ENCODE data around the gene POC1B. TPM values are rescaled to one million over a fixed set of nuclear protein-coding genes. Genes with fewer than 3 reads are reported as not detected.

Gene POC1B
- total RNA-seq, 4 donors from 2014 or later, result 22.7 to 38.7 (median 25.1) TPM

DNA sequence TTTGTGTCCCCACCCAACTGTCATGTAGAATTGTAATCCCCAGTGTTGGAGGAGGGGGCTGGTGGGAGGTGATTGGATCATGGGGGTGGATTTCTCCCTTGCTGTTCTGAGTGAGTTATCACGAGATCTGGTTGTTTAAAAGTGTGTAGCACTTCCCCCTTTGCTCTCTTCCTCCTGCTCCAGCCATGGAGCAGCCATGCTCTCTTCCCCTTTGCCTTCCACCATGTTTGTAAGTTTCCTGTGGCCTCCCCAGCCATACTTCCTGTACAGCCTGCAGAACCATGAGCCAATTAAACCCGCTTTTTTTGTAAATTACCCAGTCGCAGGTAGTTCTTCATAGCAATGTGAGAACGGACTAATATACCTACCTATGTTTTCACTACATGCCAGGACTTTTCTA is 2.6 kb upstream of the POC1B start:
- WGBS, 2 donors, result 69 to 76% methylated on average over 4 of the region's 4 CpGs

GRCh38 chr12:89525305-89525823 is 483 bp downstream of the POC1B start:
- Histone ChIP-seq H3K9me3 (no peaks in the 10 kb centered on the region), H3K4me3 (peak overlapping the region; percentile 79 to 98 (median 88)), H3K36me3 (no peaks in the 10 kb centered on the region), H3K27me3 (no peaks in the 10 kb centered on the region), H3K27ac (peak overlapping the region; percentile 71 to 95 (median 92)), H3K4me1 (peaks cover 0 to 57% (median 26%) of the 10 kb centered on the region in 4 donors)
- WGBS, 2 donors, result 0% methylated on average over 43 to 52 of the region's 53 CpGs
- no peak for DNase-seq (ENCODE audit: low spot score in 2 of 2)
- TF ChIP-seq EP300 (IDR thresholded peaks at IDR 0.05) (no peak), CTCF (IDR thresholded peaks at IDR 0.05) (no peak), POLR2A (IDR thresholded peaks at IDR 0.05) (no peak)

More for the DNA sequence above, 2.6 kb upstream of the POC1B start:
- Histone ChIP-seq H3K9me3 (no peaks in the 10 kb centered on the region), H3K4me1 (peaks cover 0 to 26% (median 11%) of the 10 kb centered on the region in 4 donors), H3K27ac (no peak overlapping the region), H3K4me3 (no peak overlapping the region), H3K36me3 (no peaks in the 10 kb centered on the region), H3K27me3 (no peaks in the 10 kb centered on the region)
- TF ChIP-seq EP300 (IDR thresholded peaks at IDR 0.05) (no peak), CTCF (IDR thresholded peaks at IDR 0.05) (no peak), POLR2A (IDR thresholded peaks at IDR 0.05) (no peak)
- no peak for DNase-seq (ENCODE audit: low spot score in 2 of 2)

DNA sequence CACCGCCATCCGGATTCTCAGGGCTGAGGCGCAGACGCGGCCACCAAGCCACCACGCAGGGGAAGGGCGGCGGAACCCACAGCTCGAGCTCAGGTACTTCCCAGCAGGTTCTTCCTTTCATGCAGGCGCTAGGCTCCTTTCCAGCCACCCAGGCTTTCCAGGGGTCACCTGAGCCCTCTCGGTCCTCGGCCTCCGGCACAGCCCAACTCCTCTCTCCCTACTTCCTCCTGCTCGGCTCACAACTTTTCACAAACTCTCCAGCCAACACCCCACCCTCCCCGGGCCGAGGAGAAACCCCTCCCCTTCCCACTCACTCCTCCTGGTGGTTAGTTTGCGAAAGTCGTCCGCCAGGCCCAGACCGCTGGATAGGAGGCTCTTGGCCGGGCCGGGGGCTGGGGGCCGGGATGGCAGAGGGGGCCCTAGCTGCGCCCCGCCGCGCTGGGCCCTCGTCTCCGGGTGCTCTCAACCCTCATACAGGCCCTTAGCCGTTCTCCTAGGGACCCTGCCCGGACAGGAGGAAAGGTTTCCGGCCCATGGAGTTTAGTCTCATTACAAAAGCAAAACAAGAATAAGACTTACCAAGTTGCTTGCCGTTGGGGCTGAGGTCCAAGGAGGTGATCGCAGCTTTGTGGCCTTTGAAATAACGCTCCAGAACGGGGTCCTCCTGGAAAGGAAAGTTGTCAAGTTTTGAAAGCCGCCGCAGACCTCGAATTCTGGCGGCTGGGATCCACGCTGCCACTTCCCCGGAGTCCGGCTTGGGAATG is 1.1 kb downstream of the POC1B start, which contains the start of gene GALNT4:
TSS of gene GALNT4 (minus strand) at position 256 of the 764 bp plus-strand sequence. CDS start at position 9, 247 bp downstream.
- Histone ChIP-seq H3K4me1 (peaks cover 0 to 63% (median 26%) of the 10 kb centered on the region in 4 donors), H3K27me3 (no peaks in the 10 kb centered on the region), H3K36me3 (no peaks in the 10 kb centered on the region), H3K9me3 (no peaks in the 10 kb centered on the region), H3K27ac (peak within 1 kb of the TSS; percentile 71 to 95 (median 92)), H3K4me3 (peak within 1 kb of the TSS; percentile 79 to 98 (median 88))
- TF ChIP-seq CTCF (IDR thresholded peaks at IDR 0.05), result peak; percentile 63 to 86 (median 72)
- TF ChIP-seq POLR2A (IDR thresholded peaks at IDR 0.05), result peak in 1 of 2 donors; percentile 67
- TF ChIP-seq EP300 (IDR thresholded peaks at IDR 0.05), result peak in 1 of 2 donors; percentile 87
- 0% methylated on average over 42 to 43 of the region's 43 CpGs for WGBS, 2 donors
- peak; percentile 76 to 85 for DNase-seq (ENCODE audit: low spot score in 2 of 2)

DNA sequence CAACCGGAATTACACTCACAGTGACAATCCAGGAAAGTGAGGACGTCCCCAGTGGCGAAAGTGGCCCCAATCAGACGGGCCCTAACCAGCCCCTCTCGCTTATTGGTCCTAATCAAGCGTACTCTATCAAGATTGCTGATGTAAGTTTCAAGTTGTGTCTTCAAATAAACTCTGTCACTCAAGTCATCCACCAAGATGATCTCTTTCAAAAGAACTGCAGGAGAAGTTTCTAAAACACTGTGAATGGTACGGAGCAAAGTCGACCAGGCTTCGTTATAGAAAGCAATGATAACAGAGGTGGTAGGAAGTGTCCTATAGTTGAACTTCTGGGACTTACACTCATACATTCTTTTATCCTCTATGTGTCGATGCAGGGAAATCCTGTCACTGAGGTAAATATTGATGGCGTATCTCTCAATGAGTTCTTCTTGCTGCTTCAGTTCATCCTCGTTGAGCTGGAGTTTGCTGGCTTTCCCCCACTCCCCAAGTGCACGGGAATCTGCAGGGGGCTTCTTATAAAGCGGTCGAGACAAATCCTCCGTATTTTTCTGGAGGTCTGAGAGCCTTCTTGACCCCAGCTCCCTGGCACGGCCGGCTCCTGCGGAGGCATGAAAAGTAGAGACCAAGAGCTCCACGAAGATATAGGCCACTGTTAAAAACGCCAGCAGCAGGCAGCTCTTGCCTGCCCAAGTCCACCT is 1.9 kb downstream of the POC1B start:
- 25 to 31% methylated on average over 21 of the region's 21 CpGs for WGBS, 2 donors
- H3K27me3 ChIP-seq, result no peaks in the 10 kb centered on the region
- H3K4me3 ChIP-seq, result peak overlapping the region; percentile 79 to 98 (median 88)
- no peak for DNase-seq (ENCODE audit: low spot score in 2 of 2)
- no peaks in the 10 kb centered on the region for H3K9me3 ChIP-seq
- peaks cover 0 to under 1% (median 0%) of the 10 kb centered on the region in 3 donors for H3K36me3 ChIP-seq
- no peak for TF ChIP-seq POLR2A (IDR thresholded peaks at IDR 0.05)
- TF ChIP-seq CTCF (IDR thresholded peaks at IDR 0.05), result no peak
- no peak for TF ChIP-seq EP300 (IDR thresholded peaks at IDR 0.05)
- peaks cover 0 to 64% (median 26%) of the 10 kb centered on the region in 4 donors for H3K4me1 ChIP-seq
- H3K27ac ChIP-seq, result peak overlapping the region; percentile 71 to 95 (median 92)
